WTC11 (cell line): ENCODE data around the gene ZNF341. TPM values are rescaled to one million over a fixed set of nuclear protein-coding genes. Genes with fewer than 3 reads are reported as not detected.

Experiments used
- ATAC-seq: fragments of 200-7000 bp; cut with Tn5 transposase; 2 replicates; pipeline ENCODE4 v1.10.0; 2021; ENCODE audit warnings: mild to moderate bottlenecking, moderate library complexity
- CTCF ChIA-PET: fragments of 300-600 bp; sonication (Branson Sonifier 250); formaldehyde crosslinking; loops from one replicate; lab custom pipeline; 2021; ENCODE audit warnings: antibody characterized with exemption; lab: Charles Lee
- POLR2A ChIA-PET: fragments of 350-600 bp; sonication (Branson Sonifier 250); formaldehyde crosslinking; loops from one replicate; lab custom pipeline; 2021; ENCODE audit warnings: antibody characterized with exemption; lab: Charles Lee
- DNase-seq: peaks from one replicate; pipeline ENCODE4 v3.0.0; 2021; ENCODE audit warnings: low spot score
- H3K27ac Mint-ChIP-seq: 2 replicates; pipeline ENCODE4 v1.8.0; 2021; ENCODE audit warnings: mixed read lengths
- H3K27me3 Mint-ChIP-seq: 2 replicates; pipeline ENCODE4 v1.8.0; 2021; ENCODE audit warnings: low read depth, mild to moderate bottlenecking, moderate library complexity, mixed read lengths
- H3K36me3 Mint-ChIP-seq: 2 replicates; pipeline ENCODE4 v1.8.0; 2021; ENCODE audit warnings: mixed read lengths
- H3K4me1 Mint-ChIP-seq: 2 replicates; pipeline ENCODE4 v1.8.0; 2022; ENCODE audit warnings: mixed read lengths
- H3K4me3 Mint-ChIP-seq: 2 replicates; pipeline ENCODE4 v1.8.0; 2021; ENCODE audit warnings: mild to moderate bottlenecking, moderate library complexity, mixed read lengths
- H3K9me3 Mint-ChIP-seq: 2 replicates; pipeline ENCODE4 v1.8.0; 2021; ENCODE audit warnings: mixed read lengths
- ARID4B ChIP-seq: sonication (generic); formaldehyde crosslinking; IDR thresholded peaks from 2 replicates; pipeline ENCODE4 v1.8.0; 2023; ENCODE audit warnings: missing genetic modification reagents, mild to moderate bottlenecking, borderline replicate concordance
- ATF1 ChIP-seq: sonication (generic); formaldehyde crosslinking; IDR thresholded peaks from 2 replicates; pipeline ENCODE4 v1.8.1; 2023; ENCODE audit warnings: mild to moderate bottlenecking, moderate library complexity, missing genetic modification reagents
- ATF2 ChIP-seq: sonication (generic); formaldehyde crosslinking; IDR thresholded peaks from 2 replicates; pipeline ENCODE4 v1.8.1; 2022; ENCODE audit warnings: low read depth, missing genetic modification reagents, borderline replicate concordance
- CDX4 ChIP-seq: fragments of 250-450 bp; sonication (Bioruptor Pico); IDR thresholded peaks from 2 replicates; pipeline ENCODE4 v1.9.0; 2021; ENCODE audit warnings: moderate library complexity, mild to moderate bottlenecking, inconsistent platforms, borderline replicate concordance
- CREM ChIP-seq: sonication (generic); formaldehyde crosslinking; IDR thresholded peaks from 2 replicates; pipeline ENCODE4 v1.8.1; 2022; ENCODE audit warnings: mild to moderate bottlenecking, missing genetic modification reagents, moderate library complexity
- ERG ChIP-seq: fragments of 250-450 bp; sonication (Bioruptor Pico); IDR thresholded peaks from 2 replicates; pipeline ENCODE4 v1.8.0; 2021; ENCODE audit warnings: mild to moderate bottlenecking
- ETV6 ChIP-seq: sonication (generic); formaldehyde crosslinking; IDR thresholded peaks from 2 replicates; pipeline ENCODE4 v1.8.1; 2022; ENCODE audit warnings: mild to moderate bottlenecking, missing genetic modification reagents
- GTF2I ChIP-seq: fragments of 250-450 bp; sonication (Bioruptor Pico); conservative IDR thresholded peaks from 2 replicates; pipeline ENCODE4 v1.4.0; 2021; ENCODE audit warnings: mild to moderate bottlenecking
- SMAD4 ChIP-seq: sonication (generic); formaldehyde crosslinking; IDR thresholded peaks from 2 replicates; pipeline ENCODE4 v1.8.0; 2022; ENCODE audit warnings: mild to moderate bottlenecking, missing genetic modification reagents
- SOX15 ChIP-seq: fragments of 250-450 bp; sonication (Bioruptor Pico); IDR thresholded peaks from 2 replicates; pipeline ENCODE4 v1.9.0; 2021; ENCODE audit warnings: mild to moderate bottlenecking
- SP1 ChIP-seq: sonication (generic); formaldehyde crosslinking; conservative IDR thresholded peaks from 2 replicates; pipeline ENCODE4 v1.8.1; 2022; ENCODE audit warnings: missing genetic modification reagents
- STAT6 ChIP-seq: sonication (generic); formaldehyde crosslinking; conservative IDR thresholded peaks from 2 replicates; pipeline ENCODE4 v1.8.1; 2023; ENCODE audit warnings: mild to moderate bottlenecking, low read depth, missing genetic modification reagents, moderate library complexity
- TCF7 ChIP-seq: sonication (generic); formaldehyde crosslinking; IDR thresholded peaks from 2 replicates; pipeline ENCODE4 v1.8.0; 2022; ENCODE audit warnings: mild to moderate bottlenecking, low read depth, missing genetic modification reagents, moderate library complexity
- TEAD1 ChIP-seq: sonication (generic); formaldehyde crosslinking; IDR thresholded peaks from 2 replicates; pipeline ENCODE4 v1.8.0; 2022; ENCODE audit warnings: mild to moderate bottlenecking, missing genetic modification reagents
- TP53 ChIP-seq: sonication (generic); formaldehyde crosslinking; IDR thresholded peaks from 2 replicates; pipeline ENCODE4 v1.8.1; 2023; ENCODE audit warnings: mild to moderate bottlenecking, missing genetic modification reagents
- ZNF138 ChIP-seq: sonication (generic); formaldehyde crosslinking; conservative IDR thresholded peaks from 2 replicates; pipeline ENCODE4 v1.8.1; 2022; ENCODE audit warnings: mild to moderate bottlenecking, moderate library complexity, missing genetic modification reagents
- ZNF232 ChIP-seq: sonication (generic); formaldehyde crosslinking; IDR thresholded peaks from 2 replicates; pipeline ENCODE4 v1.8.0; 2022; ENCODE audit warnings: mild to moderate bottlenecking, missing genetic modification reagents
- ZNF263 ChIP-seq: sonication (generic); formaldehyde crosslinking; IDR thresholded peaks from 2 replicates; pipeline ENCODE4 v1.8.1; 2022; ENCODE audit warnings: low read depth, mild to moderate bottlenecking, moderate library complexity, missing genetic modification reagents
- ZSCAN18 ChIP-seq: fragments of 250-450 bp; sonication (Bioruptor Pico); IDR thresholded peaks from 2 replicates; pipeline ENCODE4 v2.1.2; 2022; ENCODE audit warnings: mild to moderate bottlenecking, moderate library complexity
- total RNA-seq: library from RNA; stranded (reverse); gene quantifications from 3 replicates; pipeline ENCODE4 v1.2.3, GENCODE V29; 2021

The ZNF341 gene
- total RNA-seq, 1 experiment from 2014 or later = 9.6 TPM

GRCh38 chr20:33822991-33823390, 91.2 kb downstream of the ZNF341 start:
- no peak for ATAC-seq
- TF ChIP-seq SP1 (CRISPR knock-in tag) = no peak
- TF ChIP-seq CDX4 (CRISPR knock-in tag) = no peak
- TF ChIP-seq TP53 = no peak
- TF ChIP-seq STAT6 = no peak
- no peak for TF ChIP-seq ZSCAN18
- no peak for TF ChIP-seq TCF7 (CRISPR knock-in tag)
- TF ChIP-seq SMAD4 = no peak
- TF ChIP-seq ERG (CRISPR knock-in tag) = no peak
- TF ChIP-seq ATF2 (CRISPR knock-in tag) = no peak
- TF ChIP-seq ZNF138 = no peak
- no peak for TF ChIP-seq ARID4B
- TF ChIP-seq ATF1 = no peak
- no peak for TF ChIP-seq SOX15 (CRISPR knock-in tag)
- no peak for TF ChIP-seq ZNF232 (CRISPR knock-in tag)
- TF ChIP-seq CREM = no peak
- TF ChIP-seq ETV6 (CRISPR knock-in tag) = no peak
- TF ChIP-seq GTF2I (CRISPR knock-in tag) = no peak
- no peak for TF ChIP-seq TEAD1 (CRISPR knock-in tag)
- TF ChIP-seq ZNF263 (CRISPR knock-in tag) = no peak
- POLR2A ChIA-PET = no interaction called here
- H3K27me3 Mint-ChIP-seq = no peaks in the 10 kb centered on the region
- no peaks in the 10 kb centered on the region for H3K36me3 Mint-ChIP-seq
- CTCF ChIA-PET = no interaction called here
- no peaks in the 10 kb centered on the region for H3K9me3 Mint-ChIP-seq
- no peak overlapping the region for H3K27ac Mint-ChIP-seq
- DNase-seq = no peak
- H3K4me1 Mint-ChIP-seq = peaks cover 29% of the 10 kb centered on the region
- H3K4me3 Mint-ChIP-seq = no peak overlapping the region
